HepG2 (cell line): ENCODE results near the gene SPOP. TPM values are rescaled to one million over a fixed set of nuclear protein-coding genes. Genes with fewer than 3 reads are reported as not detected.

Source experiments
- CHD4 ChIP-seq: fragments of 200-600 bp; sonication (generic); IDR thresholded peaks from 2 replicates; pipeline ENCODE4 v1.7.0; 2017; ENCODE audit warnings: mild to moderate bottlenecking, low read length, borderline replicate concordance
- DZIP1 ChIP-seq: sonication (generic); formaldehyde crosslinking; IDR thresholded peaks from 2 replicates; pipeline ENCODE4 v1.5.0; 2020; ENCODE audit warnings: mild to moderate bottlenecking, missing genetic modification reagents
- FLYWCH1 ChIP-seq: sonication (generic); formaldehyde crosslinking; IDR thresholded peaks from 2 replicates; pipeline ENCODE4 v1.8.1; 2023; ENCODE audit warnings: mild to moderate bottlenecking, missing genetic modification reagents
- GLI4 ChIP-seq: sonication (generic); formaldehyde crosslinking; IDR thresholded peaks from 2 replicates; pipeline ENCODE4 v1.5.1; 2020; ENCODE audit warnings: missing genetic modification reagents, mild to moderate bottlenecking, moderate library complexity, borderline replicate concordance
- HBP1 ChIP-seq: IDR thresholded peaks from 2 replicates; pipeline ENCODE4 v1.6.1; 2016; ENCODE audit warnings: low read depth, control low read depth
- HDAC1 ChIP-seq: sonication (generic); formaldehyde crosslinking; IDR thresholded peaks from 2 replicates; pipeline ENCODE4 v1.5.1; 2020; ENCODE audit warnings: mild to moderate bottlenecking, missing genetic modification reagents
- JUNB ChIP-seq: sonication (generic); formaldehyde crosslinking; IDR thresholded peaks from 2 replicates; pipeline ENCODE4 v1.8.0; 2022; ENCODE audit warnings: missing genetic modification reagents, mild to moderate bottlenecking, borderline replicate concordance
- MIER3 ChIP-seq: IDR thresholded peaks from 2 replicates; pipeline ENCODE4 v1.6.1; 2016; ENCODE audit warnings: missing compliant biosample characterization, borderline replicate concordance
- NFKBIZ ChIP-seq: IDR thresholded peaks from 2 replicates; pipeline ENCODE4 v1.6.1; 2018; ENCODE audit warnings: missing genetic modification reagents, missing compliant biosample characterization
- PHF8 ChIP-seq: sonication (generic); formaldehyde crosslinking; IDR thresholded peaks from 2 replicates; pipeline ENCODE4 v1.5.0; 2020; ENCODE audit warnings: missing genetic modification reagents
- PITX1 ChIP-seq: sonication (generic); formaldehyde crosslinking; IDR thresholded peaks from 2 replicates; pipeline ENCODE4 v1.5.1; 2020; ENCODE audit warnings: mild to moderate bottlenecking, missing genetic modification reagents
- REXO4 ChIP-seq: sonication (generic); formaldehyde crosslinking; IDR thresholded peaks from 2 replicates; pipeline ENCODE4 v1.8.0; 2022; ENCODE audit warnings: missing genetic modification reagents, mild to moderate bottlenecking, borderline replicate concordance
- RFXAP ChIP-seq: sonication (generic); formaldehyde crosslinking; IDR thresholded peaks from 2 replicates; pipeline ENCODE4 v1.4.0; 2020; ENCODE audit warnings: missing genetic modification reagents, borderline replicate concordance
- TBL1XR1 ChIP-seq: fragments of 150-350 bp; IDR thresholded peaks from 2 replicates; pipeline ENCODE4 v1.6.1; 2014; ENCODE audit warnings: borderline replicate concordance, low read length; ENCODE audit not compliant: partially characterized antibody
- TFDP2 ChIP-seq: sonication (generic); formaldehyde crosslinking; IDR thresholded peaks from 2 replicates; pipeline ENCODE4 v1.4.0; 2020; ENCODE audit warnings: missing genetic modification reagents
- ZNF20 ChIP-seq: sonication (generic); formaldehyde crosslinking; IDR thresholded peaks from 2 replicates; pipeline ENCODE4 v1.4.0; 2020; ENCODE audit warnings: mild to moderate bottlenecking, moderate library complexity, missing genetic modification reagents
- ZNF317 ChIP-seq: sonication (generic); formaldehyde crosslinking; IDR thresholded peaks from 2 replicates; pipeline ENCODE4 v1.5.0; 2020; ENCODE audit warnings: mild to moderate bottlenecking, missing genetic modification reagents
- ZNF496 ChIP-seq: sonication (generic); formaldehyde crosslinking; IDR thresholded peaks from 2 replicates; pipeline ENCODE4 v1.8.1; 2023; ENCODE audit warnings: mild to moderate bottlenecking, moderate library complexity, missing genetic modification reagents; ENCODE audit not compliant: insufficient replicate concordance
- ZNF574 ChIP-seq: sonication (generic); formaldehyde crosslinking; IDR thresholded peaks from 2 replicates; pipeline ENCODE4 v1.4.0; 2020; ENCODE audit warnings: missing genetic modification reagents
- polyA plus RNA-seq, 8 experiments: library from polyadenylated mRNA; depleted of rRNA in 3 of 8; stranded (reverse) in 7 of 8; unstranded in 1 of 8; fragments of >200 nt; fragmentation: Illumina TruSeq in 4 of 8; extraction: Trizol in 4 of 8; gene quantifications; 2 replicates each; pipeline versions ENCODE4 v1.2.1 to v1.2.3, GENCODE V29; 2011 to 2016; ENCODE audit warnings: low read depth in 4 of 8, missing spikeins in 1 of 8, mixed read lengths in 1 of 8; ENCODE audit not compliant: insufficient read depth in 1 of 8
- total RNA-seq, 5 experiments: library from RNA; depleted of rRNA; stranded (reverse); fragments of >200 nt; fragmentation: Illumina TruSeq; extraction: Trizol; gene quantifications; 2 replicates each; pipeline ENCODE4 v1.2.3, GENCODE V29; 2016; ENCODE audit warnings: low read depth in 1 of 5

SPOP gene
- total and polyA plus RNA-seq, 2 of the 13 experiments (the other 11 are each of a cell fraction or from before 2014, with no cell fraction given): 52.8 to 60.8 TPM

GRCh38 chr17:49677134-49677932 lies 564 bp downstream of the SPOP start (continued):
- TF ChIP-seq DZIP1 (CRISPR knock-in tag) (no peak), HBP1 (CRISPR knock-in tag) (no peak), ZNF574 (CRISPR knock-in tag) (no peak; the same call in 1 of the 2 replicates), GLI4 (CRISPR knock-in tag) (0 out of 2 replicates have a peak, but pooled peaks have one; percentile 40), HDAC1 (CRISPR knock-in tag) (0 out of 2 replicates have a peak, but pooled peaks have one; percentile 30), TFDP2 (CRISPR knock-in tag) (no peak), ZNF496 (CRISPR knock-in tag) (no peak), CHD4 (0 out of 2 replicates have a peak, but pooled peaks have one; percentile 19), ZNF317 (CRISPR knock-in tag) (no peak), PHF8 (CRISPR knock-in tag) (no peak), ZNF20 (CRISPR knock-in tag) (no peak), MIER3 (CRISPR knock-in tag) (no peak), REXO4 (CRISPR knock-in tag) (no peak), RFXAP (CRISPR knock-in tag) (no peak), JUNB (CRISPR knock-in tag) (no peak), PITX1 (CRISPR knock-in tag) (peak; percentile 49; the same call in 1 of the 2 replicates), NFKBIZ (no peak), FLYWCH1 (CRISPR knock-in tag) (no peak), TBL1XR1 (no peak)
